ENCODE data around the gene ACTR1B.
A peak's percentile ranks its signal among the peaks of the same experiment; 100 is the strongest.
"Not testable (repeated sequence)": the region's sequence is repeated elsewhere in the genome, so short reads cannot be mapped to it uniquely, and the experiment has no call there.

ACTR1B gene

GRCh38 chr2:97688062-97688827 lies 24.4 kb upstream of the ACTR1B start:
- peak; percentile 76 for DNase-seq

- DNase-seq, result peak; percentile 29
Measured at GRCh38 chr2:97687235-97687634, 23.4 kb upstream of the ACTR1B start.

- no peak for DNase-seq
Measured at GRCh38 chr2:97678298-97678697, 14.5 kb upstream of the ACTR1B start.

GRCh38 chr2:97677480-97677879 lies 13.6 kb upstream of the ACTR1B start:
- no peak for DNase-seq

GRCh38 chr2:97676620-97677019 lies 12.8 kb upstream of the ACTR1B start:
- peak; percentile 35 for DNase-seq

GRCh38 chr2:97675430-97676113 lies 11.7 kb upstream of the ACTR1B start:
- DNase-seq, result no peak

- DNase-seq, result no peak
Measured at GRCh38 chr2:97673915-97674283, 10.1 kb upstream of the ACTR1B start.

- DNase-seq, result no peak
Measured at GRCh38 chr2:97673182-97673914, 9.5 kb upstream of the ACTR1B start.

- DNase-seq, result not testable (repeated sequence)
Measured at GRCh38 chr2:97672606-97673140, 8.8 kb upstream of the ACTR1B start.

GRCh38 chr2:97671526-97671925 lies 7.7 kb upstream of the ACTR1B start:
- DNase-seq, result no peak

- no peak for DNase-seq
Measured at GRCh38 chr2:97670471-97670870, 6.6 kb upstream of the ACTR1B start.

- no peak for DNase-seq
Measured at GRCh38 chr2:97669448-97669847, 5.6 kb upstream of the ACTR1B start, which contains the start of gene C2orf92. C2orf92 (plus strand) TSS chr2:97669713; CDS start chr2:97669789, 76 bp downstream.

- DNase-seq, result no peak
Measured at GRCh38 chr2:97664636-97664970, 759 bp upstream of the ACTR1B start.

- DNase-seq, result no peak
Measured at GRCh38 chr2:97663626-97663961, 250 bp downstream of the ACTR1B start.

GRCh38 chr2:97662895-97663625 lies 784 bp downstream of the ACTR1B start:
- DNase-seq, result peak; percentile 96

GRCh38 chr2:97662386-97662894 lies 1.4 kb downstream of the ACTR1B start:
- no peak for DNase-seq

- no peak for DNase-seq
Measured at GRCh38 chr2:97661927-97662326, 1.9 kb downstream of the ACTR1B start.

- DNase-seq, result no peak
Measured at GRCh38 chr2:97660775-97661389, 3.0 kb downstream of the ACTR1B start.

GRCh38 chr2:97660044-97660774 lies 3.6 kb downstream of the ACTR1B start:
- no peak for DNase-seq

- DNase-seq, result no peak
Measured at GRCh38 chr2:97659256-97660043, 4.4 kb downstream of the ACTR1B start.

- no peak for DNase-seq
Measured at GRCh38 chr2:97658691-97659157, 5.1 kb downstream of the ACTR1B start.
